Mesenchymal stem cell (in vitro differentiated cells and primary cell): ENCODE results near the gene CHMP3.
"Not testable (repeated sequence)": the region's sequence is repeated elsewhere in the genome, so short reads cannot be mapped to it uniquely, and the experiment has no call there.

Experiments
- DNase-seq: peaks from one replicate; pipeline ENCODE4 v3.0.0-alpha.2; 2013
- H2AFZ ChIP-seq: one replicate; pipeline ENCODE4 v1.6.1; 2013; ENCODE audit warnings: low read depth, mild to moderate bottlenecking, control low read depth, inconsistent platforms, low read length, moderate library complexity
- H2AK5ac ChIP-seq: 2 replicates; pipeline ENCODE4 v1.6.1; 2013; ENCODE audit warnings: low read length, moderate library complexity, mild to moderate bottlenecking, inconsistent platforms; ENCODE audit not compliant: severe bottlenecking
- H2BK120ac ChIP-seq: one replicate; pipeline ENCODE4 v1.6.1; 2013; ENCODE audit warnings: low read depth, mild to moderate bottlenecking, inconsistent platforms, low read length, moderate library complexity
- H2BK12ac ChIP-seq, 2 experiments: one replicate each; pipeline ENCODE4 v1.6.1; 2013; ENCODE audit warnings: inconsistent platforms in 2 of 2, low read length in 2 of 2, mild to moderate bottlenecking in 2 of 2, moderate library complexity in 2 of 2, control low read depth in 1 of 2
- H2BK15ac ChIP-seq: one replicate; pipeline ENCODE4 v1.6.1; 2013; ENCODE audit warnings: mild to moderate bottlenecking, low read depth, inconsistent platforms; ENCODE audit not compliant: poor library complexity, severe bottlenecking
- H2BK5ac ChIP-seq: 2 replicates; pipeline ENCODE4 v1.6.1; 2013; ENCODE audit warnings: low read depth, mild to moderate bottlenecking, low read length, control low read depth, inconsistent platforms; ENCODE audit not compliant: poor library complexity, severe bottlenecking
- H3K14ac ChIP-seq, 2 experiments: one replicate each; pipeline ENCODE4 v1.6.1; 2013; ENCODE audit warnings: inconsistent platforms in 2 of 2, low read length in 2 of 2, control low read depth in 1 of 2, mild to moderate bottlenecking in 1 of 2, moderate library complexity in 1 of 2
- H3K18ac ChIP-seq, 2 experiments: one replicate each; pipeline ENCODE4 v1.6.1; 2013; ENCODE audit warnings: inconsistent platforms in 2 of 2, low read length in 2 of 2, control low read depth in 1 of 2, low read depth in 1 of 2, mild to moderate bottlenecking in 1 of 2
- H3K23ac ChIP-seq, 2 experiments: one replicate each; pipeline ENCODE4 v1.6.1; 2013; ENCODE audit warnings: inconsistent platforms in 2 of 2, low read length in 2 of 2, mild to moderate bottlenecking in 2 of 2, moderate library complexity in 2 of 2, control low read depth in 1 of 2
- H3K27ac ChIP-seq: 2 replicates; pipeline ENCODE4 v1.5.1; 2013; ENCODE audit warnings: mild to moderate bottlenecking, moderate library complexity, low read length, control low read depth, inconsistent platforms; ENCODE audit not compliant: poor library complexity, severe bottlenecking
- H3K27me3 ChIP-seq, 2 experiments: 2 replicates each; pipeline versions ENCODE4 v1.6.1 to v1.7.0; 2013; ENCODE audit warnings: low read length in 2 of 2, mild to moderate bottlenecking in 2 of 2, moderate library complexity in 2 of 2, control low read depth in 1 of 2, inconsistent platforms in 1 of 2; ENCODE audit not compliant: control insufficient read depth in 1 of 2, insufficient read depth in 1 of 2
- H3K36me3 ChIP-seq, 2 experiments: 2 replicates each; pipeline versions ENCODE4 v1.6.1 to v1.7.0; 2013; ENCODE audit warnings: low read length in 2 of 2, control low read depth in 1 of 2, inconsistent platforms in 1 of 2, low read depth in 1 of 2, mild to moderate bottlenecking in 1 of 2; ENCODE audit not compliant: insufficient read depth in 2 of 2, control insufficient read depth in 1 of 2
- H3K4ac ChIP-seq, 2 experiments: one replicate each; pipeline ENCODE4 v1.6.1; 2013; ENCODE audit warnings: inconsistent platforms in 2 of 2, low read length in 2 of 2, mild to moderate bottlenecking in 2 of 2, moderate library complexity in 2 of 2, control low read depth in 1 of 2, low read depth in 1 of 2
- H3K4me1 ChIP-seq: 2 replicates; pipeline ENCODE4 v1.6.1; 2013; ENCODE audit warnings: low read depth, low read length, control low read depth; ENCODE audit not compliant: control insufficient read depth, insufficient read depth
- H3K4me2 ChIP-seq: 2 replicates; pipeline ENCODE4 v1.6.1; 2013; ENCODE audit warnings: low read length, mild to moderate bottlenecking, inconsistent platforms; ENCODE audit not compliant: poor library complexity, severe bottlenecking
- H3K4me3 ChIP-seq, 2 experiments: 2 replicates each; pipeline versions ENCODE4 v1.5.1 to v1.7.0; 2013; ENCODE audit warnings: low read length in 2 of 2, mild to moderate bottlenecking in 2 of 2, control low read depth in 1 of 2, low read depth in 1 of 2; ENCODE audit not compliant: insufficient read depth in 1 of 2
- H3K79me1 ChIP-seq: replicated peaks from 2 replicates; pipeline ENCODE4 v1.6.1; 2013; ENCODE audit warnings: mild to moderate bottlenecking, control low read depth, low read length, inconsistent platforms; ENCODE audit not compliant: poor library complexity, severe bottlenecking
- H3K9ac ChIP-seq: 2 replicates; pipeline ENCODE4 v1.7.0; 2013; ENCODE audit warnings: mild to moderate bottlenecking, low read length, moderate library complexity
- H3K9me3 ChIP-seq: 2 replicates; pipeline ENCODE4 v1.7.0; 2013; ENCODE audit warnings: mild to moderate bottlenecking, low read length; ENCODE audit not compliant: control insufficient read depth
- H4K8ac ChIP-seq: one replicate; pipeline ENCODE4 v1.6.1; 2013; ENCODE audit warnings: inconsistent platforms, mild to moderate bottlenecking, low read length, moderate library complexity
- H4K91ac ChIP-seq: one replicate; pipeline ENCODE4 v1.6.1; 2013; ENCODE audit warnings: mild to moderate bottlenecking, low read length, inconsistent platforms
- WGBS: methylation state at CpG from one replicate; pipeline ENCODE4 v1.1.7; 2013; ENCODE audit warnings: mixed read lengths; 5-methylcytosine and 5-hydroxymethylcytosine counted together

CHMP3 gene

GRCh38 chr2:86545296-86545924, 17.8 kb downstream of the CHMP3 start:
- not testable (repeated sequence) for H2BK12ac ChIP-seq, H3K14ac ChIP-seq, H4K8ac ChIP-seq, DNase-seq, H3K18ac ChIP-seq, H3K79me1 ChIP-seq, H3K4me1 ChIP-seq, H2BK5ac ChIP-seq, H3K23ac ChIP-seq, H4K91ac ChIP-seq, H2BK120ac ChIP-seq, H3K9me3 ChIP-seq, H2AK5ac ChIP-seq, H3K27me3 ChIP-seq, H2AFZ ChIP-seq, H3K27ac ChIP-seq, H3K4me3 ChIP-seq, H3K9ac ChIP-seq, H2BK15ac ChIP-seq, H3K4me2 ChIP-seq, H3K4ac ChIP-seq
- WGBS = 96% methylated on average over 43 of the region's 49 CpGs
- peaks cover 10 to 28% of the 10 kb centered on the region in 2 experiments for H3K36me3 ChIP-seq

DNA sequence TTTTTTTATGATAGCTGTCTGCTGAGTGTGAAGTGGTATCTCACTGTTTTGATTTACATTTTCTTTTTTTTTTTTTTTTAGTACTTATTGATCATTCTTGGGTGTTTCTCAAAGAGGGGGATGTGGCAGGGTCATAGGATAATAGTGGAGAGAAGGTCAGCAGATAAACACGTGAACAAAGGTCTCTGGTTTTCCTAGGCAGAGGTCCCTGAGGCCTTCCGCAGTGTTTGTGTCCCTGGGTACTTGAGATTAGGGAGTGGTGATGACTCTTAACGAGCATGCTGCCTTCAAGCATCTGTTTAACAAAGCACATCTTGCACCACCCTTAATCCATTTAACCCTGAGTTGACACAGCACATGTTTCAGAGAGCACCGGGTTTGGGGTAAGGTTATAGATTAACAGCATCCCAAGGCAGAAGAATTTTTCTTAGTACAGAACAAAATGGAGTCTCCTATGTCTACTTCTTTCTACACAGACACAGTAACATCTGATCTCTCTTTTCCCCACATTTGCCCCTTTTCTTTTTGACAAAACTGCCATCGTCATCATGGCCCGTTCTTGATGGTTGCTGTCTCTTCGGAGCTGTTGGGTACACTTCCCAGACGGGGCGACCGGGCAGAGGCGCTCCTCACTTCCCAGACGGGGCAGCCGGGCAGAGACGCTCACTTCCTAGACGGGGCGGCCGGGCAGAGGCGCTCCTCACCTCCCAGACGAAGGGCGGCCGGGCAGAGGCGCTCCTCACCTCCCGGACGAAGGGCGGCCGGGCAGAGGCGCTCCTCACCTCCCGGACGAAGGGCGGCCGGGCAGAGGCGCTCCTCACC, 18.8 kb downstream of the CHMP3 start:
- peaks cover 13 to 23% of the 10 kb centered on the region in 2 experiments for H3K36me3 ChIP-seq
- not testable (repeated sequence) for DNase-seq, H3K9me3 ChIP-seq, H2AK5ac ChIP-seq, H3K4ac ChIP-seq, H3K27ac ChIP-seq, H3K27me3 ChIP-seq, H3K9ac ChIP-seq, H4K8ac ChIP-seq, H3K18ac ChIP-seq, H2BK5ac ChIP-seq, H3K14ac ChIP-seq, H3K23ac ChIP-seq, H3K4me2 ChIP-seq, H4K91ac ChIP-seq, H2BK15ac ChIP-seq, H2BK12ac ChIP-seq, H3K4me1 ChIP-seq, H2BK120ac ChIP-seq, H3K79me1 ChIP-seq, H2AFZ ChIP-seq, H3K4me3 ChIP-seq
- 100% methylated on average over 8 of the region's 32 CpGs for WGBS

GRCh38 chr2:86543793-86544192, 19.4 kb downstream of the CHMP3 start:
- H3K4me2 ChIP-seq = no peak overlapping the region
- H2AFZ ChIP-seq = no peak overlapping the region
- no peak overlapping the region for H2BK12ac ChIP-seq
- no peak overlapping the region for H2BK5ac ChIP-seq
- H3K36me3 ChIP-seq = peaks cover 16 to 20% of the 10 kb centered on the region in 2 experiments
- DNase-seq = no peak
- no peak overlapping the region for H2BK120ac ChIP-seq
- H3K18ac ChIP-seq = no peak overlapping the region
- H3K4me3 ChIP-seq = no peak overlapping the region
- H3K27ac ChIP-seq = no peak overlapping the region
- no peaks in the 10 kb centered on the region for H3K4me1 ChIP-seq
- no peaks in the 10 kb centered on the region for H3K9me3 ChIP-seq
- H4K8ac ChIP-seq = no peak overlapping the region
- H4K91ac ChIP-seq = no peak overlapping the region
- H3K79me1 ChIP-seq = peaks cover 9% of the 10 kb centered on the region
- no peak overlapping the region for H3K23ac ChIP-seq
- H3K27me3 ChIP-seq = no peaks in the 10 kb centered on the region
- no peak overlapping the region for H3K14ac ChIP-seq
- WGBS = 100% methylated on average over 1 of the region's 2 CpGs
- H2BK15ac ChIP-seq = no peak overlapping the region
- H3K9ac ChIP-seq = no peak overlapping the region
- H2AK5ac ChIP-seq = no peak overlapping the region
- H3K4ac ChIP-seq = no peak overlapping the region

DNA sequence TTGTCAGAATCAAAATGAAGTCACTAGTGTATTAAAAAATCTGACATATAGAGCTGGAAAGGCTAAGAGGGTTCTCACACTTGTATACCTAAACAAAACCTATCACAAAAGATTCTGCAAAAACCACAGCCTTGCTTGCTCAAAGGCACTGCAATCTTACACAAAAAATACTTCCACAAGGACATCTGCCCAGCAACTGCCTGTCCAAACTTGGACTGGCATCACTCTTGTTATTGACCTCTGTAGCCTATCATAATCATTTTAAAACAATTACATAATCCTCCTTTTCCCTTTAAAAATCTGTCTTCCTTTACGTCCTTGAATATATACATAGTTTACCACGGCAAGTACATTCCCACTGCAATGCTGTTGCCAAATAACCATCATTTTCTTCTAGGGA, 19.9 kb downstream of the CHMP3 start:
- no peaks in the 10 kb centered on the region for H3K27me3 ChIP-seq
- H2AK5ac ChIP-seq = no peak overlapping the region
- H3K36me3 ChIP-seq = peaks cover 13 to 21% of the 10 kb centered on the region in 2 experiments
- H3K23ac ChIP-seq = no peak overlapping the region
- H3K14ac ChIP-seq = no peak overlapping the region
- no peak overlapping the region for H4K91ac ChIP-seq
- no peak overlapping the region for H3K18ac ChIP-seq
- H2BK15ac ChIP-seq = no peak overlapping the region
- DNase-seq = no peak
- H3K4ac ChIP-seq = no peak overlapping the region
- no peak overlapping the region for H4K8ac ChIP-seq
- no peak overlapping the region for H3K4me3 ChIP-seq
- 99% methylated on average over 2 of the region's 2 CpGs for WGBS
- no peak overlapping the region for H3K4me2 ChIP-seq
- H2BK120ac ChIP-seq = no peak overlapping the region
- no peak overlapping the region for H2AFZ ChIP-seq
- no peak overlapping the region for H3K9ac ChIP-seq
- peaks cover 9% of the 10 kb centered on the region for H3K79me1 ChIP-seq
- H3K27ac ChIP-seq = no peak overlapping the region
- no peaks in the 10 kb centered on the region for H3K9me3 ChIP-seq
- no peaks in the 10 kb centered on the region for H3K4me1 ChIP-seq
- no peak overlapping the region for H2BK12ac ChIP-seq
- H2BK5ac ChIP-seq = no peak overlapping the region
